Ovary (tissue), 3 donors: Measurements from ENCODE around the gene C2CD2L.

Experiments used
- CTCF ChIP-seq, 3 donors: fragments of 450-650 bp in 2 of 3; fragments of 200-600 bp in 1 of 3; IDR thresholded peaks; one replicate each; pipeline versions ENCODE4 v1.5.1 to v1.8.0; 2016 to 2022; ENCODE audit warnings: antibody characterized with exemption in 3 of 3, mild to moderate bottlenecking in 1 of 3
- EP300 ChIP-seq: sonication (generic); formaldehyde crosslinking; IDR thresholded peaks from one replicate; pipeline ENCODE4 v1.6.1; 2017; ENCODE audit warnings: antibody characterized with exemption
- POLR2A ChIP-seq: fragments of 450-650 bp; IDR thresholded peaks from one replicate; pipeline ENCODE4 v1.6.1; 2017; ENCODE audit warnings: antibody characterized with exemption, mild to moderate bottlenecking, moderate library complexity
- donor health status: DM: no; HTN: no; CAD: no.

GRCh38 chr11:119149786-119150275, 42.7 kb downstream of the C2CD2L start:
- no peak for TF ChIP-seq EP300
- no peak for TF ChIP-seq CTCF (IDR thresholded peaks at IDR 0.05)
- no peak for TF ChIP-seq POLR2A
